Omental fat pad (tissue), 4 donors: Measurements from ENCODE around the gene MAGI1. TPM values are rescaled to one million over a fixed set of nuclear protein-coding genes. Genes with fewer than 3 reads are reported as not detected.

Experiments used
- ATAC-seq: fragments of 150-250 bp; one replicate; pipeline ENCODE4 v1.9.1; 2016; ENCODE audit warnings: mild to moderate bottlenecking, moderate library complexity; ENCODE audit not compliant: low FRiP score
- DNase-seq: peaks from one replicate; pipeline ENCODE4 v3.0.0-alpha.2; 2019; ENCODE audit warnings: low spot score
- total RNA-seq, 4 donors: library from RNA; depleted of rRNA; stranded (reverse); fragments of >200 nt; gene quantifications; one replicate each; pipeline ENCODE4 v1.1.0, GENCODE V29; 2016
- TF ChIP-seq, protein P1 (sequence below), 3 donors: fragments of 450-650 bp; IDR thresholded peaks; one replicate each; pipeline ENCODE4 v1.5.1; 2016 to 2017; ENCODE audit warnings: antibody characterized with exemption in 3 of 3, mild to moderate bottlenecking in 3 of 3, moderate library complexity in 2 of 3

MAGI1 gene
- total RNA-seq, 4 donors from 2014 or later, result 22.9 to 38.8 (median 34.3) TPM

DNA sequence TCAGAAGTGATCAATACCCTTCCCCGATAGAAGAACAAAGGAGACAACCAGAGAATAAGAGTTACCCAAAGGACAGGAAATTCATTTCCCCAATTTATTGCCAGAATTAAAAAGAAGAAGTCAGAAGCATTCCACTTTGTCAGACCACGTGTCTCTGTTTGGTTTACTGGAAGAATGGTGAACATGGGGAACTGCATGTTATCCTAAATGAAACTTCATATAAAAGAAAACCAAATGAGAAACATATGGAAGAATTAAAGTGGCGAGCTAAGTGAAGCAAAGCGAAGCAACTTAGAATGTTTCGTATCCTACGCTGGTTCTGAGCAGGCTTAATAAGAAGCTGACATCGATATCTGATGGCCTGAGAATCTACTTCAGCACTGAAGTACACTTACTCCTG lies 190.7 kb downstream of the MAGI1 start:
- DNase-seq, result no peak
- ATAC-seq, result no peak

DNA sequence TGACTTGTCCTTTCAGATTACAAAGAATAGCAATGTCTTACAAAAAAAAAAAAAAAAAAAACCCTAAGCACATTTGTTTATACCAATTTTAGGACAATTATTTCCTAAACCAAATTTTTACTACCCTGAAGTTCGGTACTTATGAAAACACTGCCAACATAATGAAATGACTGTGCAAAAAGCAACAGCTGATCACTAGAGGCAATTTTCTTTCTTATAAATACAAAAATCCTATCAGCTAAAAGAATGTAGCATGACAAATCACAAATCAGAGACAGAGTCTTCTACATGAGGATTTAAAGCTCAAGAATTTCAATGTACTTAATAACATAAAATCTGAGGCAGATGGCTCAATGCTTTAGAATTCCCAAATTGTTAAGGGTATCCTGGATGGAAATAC lies 191.8 kb downstream of the MAGI1 start:
- ATAC-seq (no peak), DNase-seq (no peak)
- TF ChIP-seq, protein P1, sequence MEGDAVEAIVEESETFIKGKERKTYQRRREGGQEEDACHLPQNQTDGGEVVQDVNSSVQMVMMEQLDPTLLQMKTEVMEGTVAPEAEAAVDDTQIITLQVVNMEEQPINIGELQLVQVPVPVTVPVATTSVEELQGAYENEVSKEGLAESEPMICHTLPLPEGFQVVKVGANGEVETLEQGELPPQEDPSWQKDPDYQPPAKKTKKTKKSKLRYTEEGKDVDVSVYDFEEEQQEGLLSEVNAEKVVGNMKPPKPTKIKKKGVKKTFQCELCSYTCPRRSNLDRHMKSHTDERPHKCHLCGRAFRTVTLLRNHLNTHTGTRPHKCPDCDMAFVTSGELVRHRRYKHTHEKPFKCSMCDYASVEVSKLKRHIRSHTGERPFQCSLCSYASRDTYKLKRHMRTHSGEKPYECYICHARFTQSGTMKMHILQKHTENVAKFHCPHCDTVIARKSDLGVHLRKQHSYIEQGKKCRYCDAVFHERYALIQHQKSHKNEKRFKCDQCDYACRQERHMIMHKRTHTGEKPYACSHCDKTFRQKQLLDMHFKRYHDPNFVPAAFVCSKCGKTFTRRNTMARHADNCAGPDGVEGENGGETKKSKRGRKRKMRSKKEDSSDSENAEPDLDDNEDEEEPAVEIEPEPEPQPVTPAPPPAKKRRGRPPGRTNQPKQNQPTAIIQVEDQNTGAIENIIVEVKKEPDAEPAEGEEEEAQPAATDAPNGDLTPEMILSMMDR (IDR thresholded peaks at IDR 0.05), result no peak

More for the DNA sequence above, 190.7 kb downstream of the MAGI1 start:
- TF ChIP-seq, protein P1 (IDR thresholded peaks at IDR 0.05), result no peak

DNA sequence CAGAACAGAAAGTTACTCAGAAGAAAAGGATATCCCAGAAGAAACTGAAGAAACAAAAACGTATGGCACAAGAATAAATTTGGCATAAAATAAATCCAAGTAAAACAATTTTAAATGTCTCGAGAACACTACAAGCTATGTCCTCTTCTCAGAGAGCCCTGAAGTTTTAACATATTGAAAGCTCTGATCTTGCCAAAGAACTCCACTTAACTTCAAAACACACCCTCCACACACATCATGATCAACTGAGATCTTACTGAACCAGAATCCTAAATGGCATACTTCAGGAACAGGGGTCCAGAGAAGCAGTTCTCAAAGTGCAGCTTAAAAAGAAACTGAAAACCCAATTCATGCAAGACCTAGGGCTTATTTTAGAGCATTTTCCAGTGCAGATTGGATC lies 194.3 kb downstream of the MAGI1 start:
- DNase-seq (no peak), ATAC-seq (no peak)
- TF ChIP-seq, protein P1 (IDR thresholded peaks at IDR 0.05), result no peak

DNA sequence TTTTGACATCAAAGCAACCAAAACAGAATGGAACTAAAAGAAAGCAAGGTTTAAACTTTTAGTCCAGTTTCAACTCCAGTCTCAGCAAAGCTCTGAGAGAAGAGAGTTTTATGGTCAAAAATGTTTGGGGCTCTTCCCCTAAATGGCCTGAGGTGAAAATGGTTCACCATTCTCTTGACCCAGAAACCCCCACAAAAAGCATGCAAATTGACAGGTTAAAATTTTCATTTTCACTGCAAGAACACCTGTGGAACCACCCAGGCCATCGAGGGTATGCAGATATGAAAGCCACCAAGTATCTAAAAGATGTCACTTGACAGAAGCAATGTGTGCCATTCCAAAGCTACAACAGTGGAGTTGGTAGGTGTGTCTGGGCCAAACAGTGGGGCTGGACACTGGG lies 195.0 kb downstream of the MAGI1 start:
- no peak for ATAC-seq
- DNase-seq, result no peak
- TF ChIP-seq, protein P1 (IDR thresholded peaks at IDR 0.05), result no peak

DNA sequence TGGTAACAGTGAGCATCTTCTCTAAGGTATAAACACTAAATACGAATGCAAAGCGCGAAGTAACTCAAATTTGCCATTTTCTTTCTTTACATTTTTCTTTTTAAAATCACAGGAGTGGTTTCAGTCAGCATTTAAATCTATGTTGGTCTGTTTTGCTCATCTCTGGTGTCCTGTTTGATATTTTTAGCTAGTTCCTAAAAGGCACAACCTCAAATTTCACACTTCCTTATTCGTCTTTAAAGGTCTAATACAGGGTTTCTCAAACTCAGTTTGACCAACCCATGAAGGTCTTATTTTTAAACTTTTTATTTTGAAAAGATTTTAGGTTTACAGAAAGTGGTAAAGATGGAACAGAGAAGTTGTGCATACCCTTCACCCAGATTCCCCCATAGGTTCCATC lies 201.1 kb downstream of the MAGI1 start:
- TF ChIP-seq, protein P1 (IDR thresholded peaks at IDR 0.05), result no peak
- DNase-seq, result no peak
- no peak for ATAC-seq

DNA sequence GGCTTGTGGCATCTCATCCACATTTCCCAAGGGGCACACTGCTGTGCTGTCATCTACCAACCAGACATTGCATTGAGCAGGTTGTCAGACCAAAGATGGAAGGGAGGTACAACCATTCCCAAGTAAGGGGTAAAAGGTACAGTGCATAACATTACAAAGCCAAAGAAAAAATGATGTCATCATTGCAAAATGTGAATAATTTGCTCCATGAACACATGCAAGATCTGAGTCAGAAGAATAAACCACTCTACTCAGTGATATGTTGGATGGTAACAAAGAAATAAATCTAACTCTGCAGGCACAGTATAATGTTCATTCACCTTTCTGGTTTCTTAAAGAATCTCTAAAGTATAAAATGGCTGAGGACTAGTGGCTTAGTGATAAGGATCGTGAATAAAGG lies 202.7 kb downstream of the MAGI1 start:
- TF ChIP-seq, protein P1 (IDR thresholded peaks at IDR 0.05), result no peak
- ATAC-seq, result no peak
- DNase-seq, result no peak

DNA sequence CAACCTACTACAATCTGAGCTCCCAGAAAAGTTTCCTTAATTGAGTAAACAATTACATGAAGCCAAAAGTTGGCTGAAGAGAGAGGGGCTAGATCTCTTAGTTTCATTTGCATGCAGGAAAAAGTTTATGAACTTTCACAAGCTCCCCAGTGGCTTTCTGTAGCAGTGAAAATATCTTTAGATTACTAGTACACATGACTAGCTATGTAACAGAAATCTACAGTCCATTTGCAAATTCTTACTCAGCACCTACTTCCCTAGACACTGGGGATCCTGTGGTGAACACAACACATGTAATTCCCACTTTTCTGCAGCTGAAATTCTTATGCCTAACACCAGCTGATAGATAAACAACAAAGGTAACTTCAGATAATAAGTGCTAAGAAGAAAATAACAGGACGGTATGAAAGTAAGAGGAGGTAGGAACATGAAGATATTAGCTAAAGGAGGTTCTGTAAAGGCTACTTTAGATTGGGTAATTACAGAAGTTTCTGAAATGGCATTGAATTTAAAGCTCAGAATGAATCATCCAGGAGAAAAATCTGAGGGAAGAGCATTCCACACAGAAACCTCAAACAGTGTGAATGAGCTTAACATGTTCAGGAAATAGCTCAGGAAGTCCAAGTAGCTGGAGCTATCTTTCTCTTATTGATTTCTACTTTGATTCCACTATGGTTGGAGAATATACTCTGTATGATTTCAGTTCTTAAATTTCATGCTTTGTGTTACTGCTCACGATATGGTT lies 204.8 kb downstream of the MAGI1 start:
- no peak for DNase-seq

More for the DNA sequence above, 204.8 kb downstream of the MAGI1 start:
- no peak for ATAC-seq
- TF ChIP-seq, protein P1 (IDR thresholded peaks at IDR 0.05), result no peak
